ENCODE measurements around the gene PLCB1. TPM values are rescaled to one million over a fixed set of nuclear protein-coding genes. Genes with fewer than 3 reads are reported as not detected.

Gene PLCB1
- total and polyA plus RNA-seq, 2 of the 4 experiments (the other 2 are of a cell fraction), result 5.6 to 16.1 TPM

DNA sequence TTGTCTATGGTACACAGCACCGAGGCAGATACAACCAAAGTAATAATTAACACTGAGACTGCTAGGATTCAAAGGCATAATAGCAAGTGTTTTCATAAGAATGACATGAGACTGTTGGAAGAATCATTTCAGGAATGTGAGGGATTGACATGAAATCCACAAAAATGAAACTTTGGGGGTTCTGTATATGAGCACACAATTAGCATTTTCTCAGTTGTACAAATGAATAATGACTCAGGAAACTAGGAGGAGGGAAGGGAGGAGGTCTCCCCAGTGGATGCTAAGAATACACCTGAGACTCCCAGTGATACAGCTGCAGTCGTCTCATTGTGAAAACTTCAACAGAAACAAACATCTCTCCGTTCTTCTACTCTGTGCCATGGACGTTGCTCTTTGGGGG, 508.4 kb downstream of the PLCB1 start:
- BruUV-seq (replicated peaks), result no TSS peak
- H2BK20ac ChIP-seq (ENCODE audit: low read depth, low read length), result no peak overlapping the region
- DNase-seq (no peak), ATAC-seq (ENCODE audit: low read depth) (no peak)
- no peak overlapping the region for H3K9ac ChIP-seq (ENCODE audit: low read depth, low read length)
- POLR2A ChIA-PET (ENCODE audit: unreplicated experiment), result no interaction called here
- no peak overlapping the region for H2AK9ac ChIP-seq (replicated peaks; ENCODE audit: low read depth, low read length, poor library complexity)
- H3K4me1 ChIP-seq (ENCODE audit: control insufficient read depth, insufficient read depth, low read length), result no peaks in the 10 kb centered on the region
- H3K79me1 ChIP-seq (ENCODE audit: low read depth in 1 of 2, low read length in 2 of 2), result no peaks in the 10 kb centered on the region; a peak in 1 of 4 replicates
- H4K8ac ChIP-seq (ENCODE audit: low read depth in 2 of 2, low read length in 2 of 2), result no peak overlapping the region
- no peak overlapping the region for H4K5ac ChIP-seq (ENCODE audit: low read depth, low read length)
- no peak overlapping the region for H2BK5ac ChIP-seq (ENCODE audit: low read depth, low read length, poor library complexity, severe bottlenecking)
- no peaks in the 10 kb centered on the region for H3K27me3 ChIP-seq (ENCODE audit: control insufficient read depth, insufficient read depth, low read length)
- no peaks in the 10 kb centered on the region for H4K20me1 ChIP-seq (ENCODE audit: insufficient read depth, low read length)
- H3K4ac ChIP-seq (ENCODE audit: low read depth, low read length), result no peak overlapping the region
- no peak overlapping the region for H3K56ac ChIP-seq (ENCODE audit: extremely low read depth, insufficient read depth, low read length)
- H3K23ac ChIP-seq (ENCODE audit: low read depth, low read length), result no peak overlapping the region
- H3K36me3 ChIP-seq (ENCODE audit: control insufficient read depth, insufficient read depth, low read length), result no peaks in the 10 kb centered on the region
- intact Hi-C loops (cut with micrococcal nuclease) (no loop called here), dilution Hi-C loops (cut with HindIII; ENCODE audit: low sequenced_read_pairs, unreplicated experiment) (no loop called here), in situ Hi-C loops (cut with MboI; ENCODE audit: low sequenced_read_pairs) (no loop called here)
- H3K4me2 ChIP-seq (ENCODE audit: low read depth, low read length), result no peak overlapping the region
- no CpG with 5 or more reads among the region's 4 CpGs for WGBS, 2 experiments (ENCODE audit: extremely low coverage in 2 of 2, insufficient read length in 1 of 2)
- H4K91ac ChIP-seq (ENCODE audit: insufficient read depth, low read depth, low read length), result no peak overlapping the region
- no peak for TF ChIP-seq RAD21 (IDR thresholded peaks at IDR 0.05; ENCODE audit: low read length)
- TF ChIP-seq BHLHE40 (IDR thresholded peaks at IDR 0.05; ENCODE audit: low read depth, low read length), result no peak
- TF ChIP-seq, protein P1, sequence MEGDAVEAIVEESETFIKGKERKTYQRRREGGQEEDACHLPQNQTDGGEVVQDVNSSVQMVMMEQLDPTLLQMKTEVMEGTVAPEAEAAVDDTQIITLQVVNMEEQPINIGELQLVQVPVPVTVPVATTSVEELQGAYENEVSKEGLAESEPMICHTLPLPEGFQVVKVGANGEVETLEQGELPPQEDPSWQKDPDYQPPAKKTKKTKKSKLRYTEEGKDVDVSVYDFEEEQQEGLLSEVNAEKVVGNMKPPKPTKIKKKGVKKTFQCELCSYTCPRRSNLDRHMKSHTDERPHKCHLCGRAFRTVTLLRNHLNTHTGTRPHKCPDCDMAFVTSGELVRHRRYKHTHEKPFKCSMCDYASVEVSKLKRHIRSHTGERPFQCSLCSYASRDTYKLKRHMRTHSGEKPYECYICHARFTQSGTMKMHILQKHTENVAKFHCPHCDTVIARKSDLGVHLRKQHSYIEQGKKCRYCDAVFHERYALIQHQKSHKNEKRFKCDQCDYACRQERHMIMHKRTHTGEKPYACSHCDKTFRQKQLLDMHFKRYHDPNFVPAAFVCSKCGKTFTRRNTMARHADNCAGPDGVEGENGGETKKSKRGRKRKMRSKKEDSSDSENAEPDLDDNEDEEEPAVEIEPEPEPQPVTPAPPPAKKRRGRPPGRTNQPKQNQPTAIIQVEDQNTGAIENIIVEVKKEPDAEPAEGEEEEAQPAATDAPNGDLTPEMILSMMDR (conservative IDR thresholded peaks at IDR 0.05; ENCODE audit: low read depth, low read length), result no peak
- TF ChIP-seq MAZ (IDR thresholded peaks at IDR 0.05; ENCODE audit: borderline replicate concordance, low read depth, low read length), result no peak
- H2BK120ac ChIP-seq (ENCODE audit: low read depth, low read length), result no peak overlapping the region
- H3K9me3 ChIP-seq (ENCODE audit: control insufficient read depth, insufficient read depth, low read length), result no peaks in the 10 kb centered on the region
- H2AFZ ChIP-seq (replicated peaks; ENCODE audit: low read length, poor library complexity), result no peak overlapping the region
- H2BK15ac ChIP-seq (ENCODE audit: low read depth, low read length), result no peak overlapping the region
- no peak overlapping the region for H3K14ac ChIP-seq (replicated peaks; ENCODE audit: low read depth, low read length)
- CTCF ChIA-PET, result no interaction called here
- no peak overlapping the region for H3K4me3 ChIP-seq (ENCODE audit: insufficient read depth, low read depth, low read length)
- H3K18ac ChIP-seq (ENCODE audit: low read depth, low read length), result no peak overlapping the region
- H3K27ac ChIP-seq (ENCODE audit: insufficient read depth, low read length), result no peak overlapping the region
- H3K9me1 ChIP-seq (ENCODE audit: insufficient read depth, low read length), result no peaks in the 10 kb centered on the region; the same call in 1 of the 2 replicates
- no peak overlapping the region for H2AK5ac ChIP-seq (ENCODE audit: low read depth, low read length)
